Endothelial cell of umbilical vein (primary cell): ENCODE results near the gene KIF17. TPM values are rescaled to one million over a fixed set of nuclear protein-coding genes. Genes with fewer than 3 reads are reported as not detected.

Experiments
- BruUV-seq: library from RNA; stranded (reverse); fragments of 400-500 nt; replicated peaks from 2 replicates; lab custom pipeline; 2021; lab: Mats Ljungman, UMichigan
- CTCF ChIA-PET: fragments of 300-600, 350-600 bp; sonication (Branson Sonifier 250); formaldehyde crosslinking; loops from one replicate; lab custom pipeline; 2021; ENCODE audit warnings: antibody characterized with exemption, inconsistent platforms; lab: Charles Lee
- POLR2A ChIA-PET: fragments of 300-600, 350-600 bp; sonication (Branson Sonifier 250); formaldehyde crosslinking; loops from one replicate; lab custom pipeline; 2021; ENCODE audit warnings: antibody characterized with exemption, inconsistent platforms; lab: Charles Lee
- DNase-seq: peaks from one replicate; pipeline ENCODE4 v3.0.0-alpha.2; 2011; ENCODE audit warnings: low read depth, low spot score
- FAIRE-seq: peaks from 2 replicates; lab custom pipeline; 2011; peaks lifted over from hg19 to GRCh38; lab: Jason Lieb, UNC
- H2AFZ ChIP-seq: 2 replicates; pipeline ENCODE4 v1.6.0; 2012; ENCODE audit warnings: low read depth, low read length, control low read depth, inconsistent platforms
- H3K27ac ChIP-seq: 2 replicates; pipeline ENCODE4 v1.5.1; 2011; ENCODE audit warnings: low read depth, mild to moderate bottlenecking, control low read depth, low read length, moderate library complexity; ENCODE audit not compliant: insufficient read depth
- H3K27me3 ChIP-seq, 2 experiments: 2 replicates each; pipeline versions ENCODE4 v1.6.0 to v1.6.1; 2011; ENCODE audit warnings: low read length in 2 of 2, mixed read lengths in 1 of 2; ENCODE audit not compliant: control insufficient read depth in 2 of 2, insufficient read depth in 2 of 2
- H3K36me3 ChIP-seq, 2 experiments: 2 replicates in 1 of 2; 3 replicates in 1 of 2; pipeline ENCODE4 v1.5.1; 2011; ENCODE audit warnings: low read length in 2 of 2, mild to moderate bottlenecking in 1 of 2, moderate library complexity in 1 of 2; ENCODE audit not compliant: control insufficient read depth in 2 of 2, insufficient read depth in 2 of 2; ENCODE audit errors: extremely low read depth in 1 of 2
- H3K4me1 ChIP-seq: 3 replicates; pipeline ENCODE4 v1.5.1; 2011; ENCODE audit warnings: mild to moderate bottlenecking, low read length; ENCODE audit not compliant: control insufficient read depth, insufficient read depth; ENCODE audit errors: extremely low read depth
- H3K4me2 ChIP-seq: 2 replicates; pipeline ENCODE4 v1.6.1; 2011; ENCODE audit warnings: low read length, control low read depth, mixed read lengths; ENCODE audit not compliant: insufficient read depth
- H3K4me3 ChIP-seq, 3 experiments: fragments of 200-600 bp in 1 of 3; sonication (generic), shearing (Covaris generic) in 1 of 3; replicated peaks in 1 of 3; 2 replicates each; pipeline ENCODE4 v1.5.1; 2011 to 2016; ENCODE audit warnings: control low read depth in 3 of 3, low read length in 3 of 3, mild to moderate bottlenecking in 2 of 3, inconsistent platforms in 1 of 3, low read depth in 1 of 3, moderate library complexity in 1 of 3; ENCODE audit not compliant: insufficient read depth in 1 of 3
- H3K79me2 ChIP-seq: 2 replicates; pipeline ENCODE4 v1.6.0; 2012; ENCODE audit warnings: low read length, inconsistent platforms; ENCODE audit not compliant: control insufficient read depth, insufficient read depth
- H3K9ac ChIP-seq: replicated peaks from 2 replicates; pipeline ENCODE3; 2011; ENCODE audit warnings: low read length, control low read depth; ENCODE audit not compliant: insufficient read depth; ENCODE audit errors: extremely low read depth
- H3K9me1 ChIP-seq: replicated peaks from 3 replicates; pipeline ENCODE4 v1.6.0; 2011; ENCODE audit warnings: mild to moderate bottlenecking, low read length; ENCODE audit not compliant: control insufficient read depth, insufficient read depth; ENCODE audit errors: extremely low read depth
- H3K9me3 ChIP-seq: replicated peaks from 2 replicates; pipeline ENCODE4 v1.5.1; 2012; ENCODE audit warnings: low read length, inconsistent platforms; ENCODE audit not compliant: control insufficient read depth, insufficient read depth
- H4K20me1 ChIP-seq: replicated peaks from 2 replicates; pipeline ENCODE3; 2011; ENCODE audit warnings: mild to moderate bottlenecking, low read length; ENCODE audit not compliant: control insufficient read depth, insufficient read depth; ENCODE audit errors: extremely low read depth
- CTCF ChIP-seq, 2 donors: IDR thresholded peaks; 1 replicate in 1 of 2; 2 replicates in 1 of 2; pipeline ENCODE4 v1.5.1; 2011; ENCODE audit warnings: low read length in 2 of 2, mild to moderate bottlenecking in 2 of 2, moderate library complexity in 2 of 2, control low read depth in 1 of 2, inconsistent platforms in 1 of 2, low read depth in 1 of 2; ENCODE audit not compliant: insufficient read depth in 1 of 2; ENCODE audit errors: extremely low read depth in 1 of 2
- EZH2 ChIP-seq: IDR thresholded peaks from 2 replicates; pipeline ENCODE4 v1.6.1; 2012; ENCODE audit warnings: borderline replicate concordance, low read depth, mild to moderate bottlenecking, moderate library complexity, low read length, inconsistent platforms; ENCODE audit not compliant: severe bottlenecking
- FOS ChIP-seq: IDR thresholded peaks from 2 replicates; pipeline ENCODE4 v1.6.1; 2011; ENCODE audit warnings: mild to moderate bottlenecking, low read length, moderate library complexity, borderline replicate concordance; ENCODE audit not compliant: insufficient read depth
- GATA2 ChIP-seq: IDR thresholded peaks from 2 replicates; pipeline ENCODE4 v1.7.0; 2011; ENCODE audit warnings: low read depth, mild to moderate bottlenecking, moderate library complexity, mixed read lengths, low read length; ENCODE audit not compliant: insufficient read length, insufficient read depth
- JUN ChIP-seq: IDR thresholded peaks from 2 replicates; pipeline ENCODE4 v1.6.1; 2011; ENCODE audit warnings: borderline replicate concordance, low read depth; ENCODE audit not compliant: insufficient read length, insufficient read depth
- MAX ChIP-seq: IDR thresholded peaks from 2 replicates; pipeline ENCODE4 v1.6.1; 2011; ENCODE audit not compliant: insufficient read depth, insufficient read length
- MYC ChIP-seq: IDR thresholded peaks from one replicate; pipeline ENCODE4 v1.6.1; 2011; ENCODE audit warnings: mild to moderate bottlenecking, low read depth, low read length
- POLR2A ChIP-seq: IDR thresholded peaks from 2 replicates; pipeline ENCODE4 v1.6.1; 2012; ENCODE audit warnings: low read depth, mild to moderate bottlenecking, control low read depth, low read length
- POLR2AphosphoS5 ChIP-seq: IDR thresholded peaks from 2 replicates; pipeline ENCODE4 v1.6.1; 2012; ENCODE audit warnings: low read depth, mild to moderate bottlenecking, control low read depth, low read length, moderate library complexity; ENCODE audit not compliant: insufficient read depth
- dilution Hi-C: fragments of 300-500 bp; cut with MboI; formaldehyde crosslinking; loops from one replicate; pipeline ENCODE4 v1.15.0; 2019; ENCODE audit warnings: low sequenced_read_pairs; ENCODE audit not compliant: extremely low pct_ligation_motif_present
- intact Hi-C: fragments of 100-400 bp; cut with micrococcal nuclease; formaldehyde crosslinking; loops from one replicate; pipeline ENCODE4 v1.10.0; 2022
- polyA plus RNA-seq, 4 experiments: library from polyadenylated mRNA; depleted of rRNA in 3 of 4; stranded (reverse) in 3 of 4; unstranded in 1 of 4; fragments of >200 nt; gene quantifications; 2 replicates each; pipeline versions ENCODE4 v1.2.1 to v1.2.3, GENCODE V29; 2011 to 2012; ENCODE audit warnings: missing spikeins in 1 of 4
- total RNA-seq: library from RNA; stranded (reverse); gene quantifications from 2 replicates; pipeline ENCODE4 v1.2.3, GENCODE V29; 2021

KIF17 gene
- total and polyA plus RNA-seq, 2 donors (not counting 3 experiments of a cell fraction or from before 2014, with no cell fraction given), result 1.1 to 1.5 TPM

- DNase-seq, result no peak
- no peak for FAIRE-seq
- Histone ChIP-seq H3K79me2 (peaks cover 3% of the 10 kb centered on the region), H3K9ac (no peak overlapping the region), H3K4me1 (no peaks in the 10 kb centered on the region), H3K4me3 (no peak overlapping the region), H3K36me3 (peaks cover 33 to 52% of the 10 kb centered on the region in 2 experiments), H2AFZ (no peak overlapping the region), H3K9me1 (no peaks in the 10 kb centered on the region), H3K4me2 (no peak overlapping the region), H3K27ac (no peak overlapping the region), H3K9me3 (no peaks in the 10 kb centered on the region), H3K27me3 (no peaks in the 10 kb centered on the region), H4K20me1 (no peaks in the 10 kb centered on the region)
- no peak for TF ChIP-seq POLR2A
- no peak for TF ChIP-seq JUN
- no peak for TF ChIP-seq EZH2
- TF ChIP-seq GATA2, result no peak
- no peak for TF ChIP-seq MAX
- no peak for TF ChIP-seq CTCF (IDR thresholded peaks at IDR 0.05; ENCODE audit: extremely low read depth in 1 of 2, insufficient read depth in 1 of 2, low read depth in 1 of 2, low read length in 2 of 2)
- TF ChIP-seq FOS, result no peak
- TF ChIP-seq MYC, result no peak
- no peak for TF ChIP-seq POLR2AphosphoS5
- CTCF ChIA-PET, result interaction anchor here (1.1 to 1.3 kb wide), 2 partner anchors 70 to 428 kb away, joined by 3 to 4 read pairs; no protein-coding TSS in a partner anchor
- no TSS peak for BruUV-seq
- POLR2A ChIA-PET, result interaction anchor here (0.7 kb wide), 1 partner anchor 409 kb away, joined by 3 read pairs; no protein-coding TSS in a partner anchor
- intact Hi-C loops (no loop called here), dilution Hi-C loops (no loop called here)
These were observed 49.5 kb upstream of the KIF17 start for GRCh38 chr1:20767271-20767670.
